ENCODE results near the gene SRGN.
"Not testable (repeated sequence)": the region's sequence is repeated elsewhere in the genome, so short reads cannot be mapped to it uniquely, and the experiment has no call there.

SRGN gene

DNA sequence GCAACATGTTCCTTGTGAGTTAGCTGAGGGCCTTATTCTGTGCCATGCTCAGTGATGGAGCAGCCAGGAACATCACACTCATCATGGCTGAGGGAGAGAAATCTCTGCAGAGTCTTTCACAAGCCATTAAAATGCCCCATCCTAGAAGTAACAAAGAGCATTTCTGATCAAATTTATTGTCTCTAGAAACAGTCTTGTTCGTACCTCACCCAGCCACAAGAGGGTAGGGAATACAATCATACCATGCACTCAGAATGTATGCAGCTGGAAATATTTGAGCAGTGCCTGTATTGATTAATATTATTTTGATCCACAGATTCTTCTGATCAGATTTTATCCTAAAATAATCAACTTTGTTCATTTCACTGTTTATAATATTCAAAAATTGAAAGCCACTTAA is 53.4 kb downstream of the SRGN start:
- no peak for DNase-seq (ENCODE audit: low read depth in 2 of 2)

DNA sequence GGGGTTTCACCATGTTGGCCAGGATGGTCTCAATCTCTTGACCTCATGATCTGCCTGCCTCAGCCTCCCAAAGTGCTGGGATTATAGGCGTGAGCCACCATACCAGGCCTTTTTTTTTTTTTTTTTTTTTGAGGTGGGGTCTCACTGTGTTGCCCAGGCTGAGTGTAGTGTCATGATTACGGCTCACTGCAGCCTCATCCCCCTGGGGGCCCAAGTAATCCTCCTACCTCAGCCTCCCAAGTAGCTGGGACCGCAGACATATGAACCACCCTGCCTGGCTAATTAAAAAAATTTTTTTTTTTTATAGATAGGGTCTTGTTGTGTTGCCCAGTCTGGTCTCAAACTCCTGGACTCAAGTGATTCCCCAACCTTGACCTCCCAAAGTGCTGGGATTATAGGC is 54.2 kb downstream of the SRGN start:
- not testable (repeated sequence) for DNase-seq (ENCODE audit: low read depth in 2 of 2)

- no peak for DNase-seq (ENCODE audit: low read depth in 2 of 2)
These were observed 55.1 kb downstream of the SRGN start for GRCh38 chr10:69142983-69143382.

- DNase-seq (ENCODE audit: low read depth in 2 of 2): no peak
These were observed 57.4 kb downstream of the SRGN start for GRCh38 chr10:69145329-69145728.

DNA sequence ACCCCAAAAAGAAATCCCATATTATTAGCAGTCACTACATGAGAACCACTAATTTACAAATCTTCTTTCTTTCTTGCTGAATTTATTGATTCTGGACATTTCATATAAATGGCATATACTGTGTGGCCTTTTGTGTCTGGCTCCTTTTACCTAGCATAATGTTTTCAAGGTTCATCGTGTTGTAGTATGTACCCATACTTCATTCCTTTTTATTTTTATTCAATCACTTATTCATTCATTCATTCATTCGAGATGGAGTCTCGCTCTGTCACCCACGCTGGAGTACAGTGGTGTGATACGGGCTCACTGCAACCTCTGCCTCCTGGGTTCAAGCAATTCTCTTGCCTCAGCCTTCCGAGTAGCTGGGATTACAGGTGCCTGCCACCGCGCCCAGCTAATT is 58.0 kb downstream of the SRGN start:
- no peak for DNase-seq (ENCODE audit: low read depth in 2 of 2)

GRCh38 chr10:69146759-69147158 is 58.9 kb downstream of the SRGN start:
- DNase-seq (ENCODE audit: low read depth in 2 of 2): no peak

DNA sequence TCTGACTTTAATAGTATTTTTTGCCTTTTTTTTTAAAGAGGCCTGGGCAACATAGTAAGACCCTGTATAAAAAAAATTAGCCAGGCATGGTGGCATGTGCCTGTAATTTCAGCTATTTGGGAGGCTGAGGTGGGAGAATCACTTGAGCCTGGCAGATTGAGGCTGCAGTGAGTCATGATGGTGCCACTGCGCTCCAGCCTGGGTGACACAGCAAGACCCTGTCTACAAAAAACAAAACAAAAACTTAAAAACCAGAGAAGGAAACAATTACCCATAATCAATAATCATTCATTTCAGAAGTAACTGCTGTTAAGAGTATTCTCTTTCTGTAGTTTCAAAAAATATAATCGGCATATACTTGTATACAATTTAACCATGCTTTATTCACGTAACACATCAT is 64.1 kb downstream of the SRGN start:
- DNase-seq (ENCODE audit: low read depth in 2 of 2): peak in 1 of 2 donors; percentile 8

GRCh38 chr10:69153227-69153626 is 65.3 kb downstream of the SRGN start:
- no peak for DNase-seq (ENCODE audit: low read depth in 2 of 2)
